GM12875 (cell line): ENCODE measurements around the gene MDM2.

Experiments used
- H3K4me3 ChIP-seq: one replicate; pipeline ENCODE4 v1.5.1; 2011; ENCODE audit warnings: low read depth, low read length, control low read depth
- TF ChIP-seq, protein P1 (sequence below): IDR thresholded peaks from 2 replicates; pipeline ENCODE4 v1.5.1; 2011; ENCODE audit warnings: low read depth, mild to moderate bottlenecking, control low read depth, inconsistent platforms, low read length, moderate library complexity, borderline replicate concordance; ENCODE audit not compliant: insufficient read depth

MDM2 gene

GRCh38 chr12:68765696-68766095 is 42.3 kb upstream of the MDM2 start:
- TF ChIP-seq, protein P1, sequence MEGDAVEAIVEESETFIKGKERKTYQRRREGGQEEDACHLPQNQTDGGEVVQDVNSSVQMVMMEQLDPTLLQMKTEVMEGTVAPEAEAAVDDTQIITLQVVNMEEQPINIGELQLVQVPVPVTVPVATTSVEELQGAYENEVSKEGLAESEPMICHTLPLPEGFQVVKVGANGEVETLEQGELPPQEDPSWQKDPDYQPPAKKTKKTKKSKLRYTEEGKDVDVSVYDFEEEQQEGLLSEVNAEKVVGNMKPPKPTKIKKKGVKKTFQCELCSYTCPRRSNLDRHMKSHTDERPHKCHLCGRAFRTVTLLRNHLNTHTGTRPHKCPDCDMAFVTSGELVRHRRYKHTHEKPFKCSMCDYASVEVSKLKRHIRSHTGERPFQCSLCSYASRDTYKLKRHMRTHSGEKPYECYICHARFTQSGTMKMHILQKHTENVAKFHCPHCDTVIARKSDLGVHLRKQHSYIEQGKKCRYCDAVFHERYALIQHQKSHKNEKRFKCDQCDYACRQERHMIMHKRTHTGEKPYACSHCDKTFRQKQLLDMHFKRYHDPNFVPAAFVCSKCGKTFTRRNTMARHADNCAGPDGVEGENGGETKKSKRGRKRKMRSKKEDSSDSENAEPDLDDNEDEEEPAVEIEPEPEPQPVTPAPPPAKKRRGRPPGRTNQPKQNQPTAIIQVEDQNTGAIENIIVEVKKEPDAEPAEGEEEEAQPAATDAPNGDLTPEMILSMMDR: no peak
- H3K4me3 ChIP-seq: no peak overlapping the region

DNA sequence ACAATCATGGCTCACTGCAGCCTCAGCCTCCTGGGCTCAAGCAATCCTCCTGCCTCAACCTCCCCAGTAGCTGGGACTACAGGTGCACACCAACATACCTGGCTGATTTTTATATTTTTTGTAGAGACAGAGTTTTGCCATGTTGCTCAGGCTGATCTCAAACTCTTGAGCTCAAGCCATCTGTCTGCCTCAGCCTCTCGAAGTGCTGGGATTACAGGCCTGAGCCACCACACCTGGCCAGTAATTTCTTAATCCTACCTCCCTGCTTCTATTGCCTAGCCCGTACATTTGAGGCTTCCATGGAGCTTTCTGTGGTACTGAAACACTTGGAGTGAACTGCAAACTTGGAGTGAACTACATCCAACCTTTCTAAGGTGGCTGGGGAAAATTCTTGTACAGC is 41.3 kb upstream of the MDM2 start:
- TF ChIP-seq, protein P1: no peak
- H3K4me3 ChIP-seq: no peak overlapping the region

GRCh38 chr12:68767191-68767590 is 40.8 kb upstream of the MDM2 start:
- TF ChIP-seq, protein P1: no peak
- no peak overlapping the region for H3K4me3 ChIP-seq

DNA sequence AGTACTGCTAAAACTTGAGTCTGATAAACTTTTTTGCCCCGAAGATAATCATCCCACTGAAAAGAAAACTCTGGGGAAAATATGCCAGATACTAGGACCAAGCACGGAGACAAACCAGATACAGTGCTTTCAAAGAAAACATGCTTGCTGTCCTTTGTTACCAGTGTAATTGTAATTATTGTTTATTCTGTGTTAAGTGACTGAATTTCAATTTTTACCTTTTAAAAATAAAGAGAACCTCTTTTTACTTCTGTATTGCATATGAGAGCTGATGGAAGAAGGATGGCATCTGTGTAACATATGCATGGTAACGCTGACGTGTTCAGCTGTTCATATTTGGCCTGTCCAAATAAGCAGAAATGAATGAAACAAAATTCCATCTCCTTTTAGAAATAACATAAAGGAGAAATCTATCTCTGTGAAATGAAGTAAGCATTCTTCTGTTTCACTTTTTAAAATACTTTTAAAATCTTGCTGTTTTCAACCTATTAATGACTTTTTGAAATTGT is 39.5 kb upstream of the MDM2 start:
- TF ChIP-seq, protein P1: no peak
- no peak overlapping the region for H3K4me3 ChIP-seq

DNA sequence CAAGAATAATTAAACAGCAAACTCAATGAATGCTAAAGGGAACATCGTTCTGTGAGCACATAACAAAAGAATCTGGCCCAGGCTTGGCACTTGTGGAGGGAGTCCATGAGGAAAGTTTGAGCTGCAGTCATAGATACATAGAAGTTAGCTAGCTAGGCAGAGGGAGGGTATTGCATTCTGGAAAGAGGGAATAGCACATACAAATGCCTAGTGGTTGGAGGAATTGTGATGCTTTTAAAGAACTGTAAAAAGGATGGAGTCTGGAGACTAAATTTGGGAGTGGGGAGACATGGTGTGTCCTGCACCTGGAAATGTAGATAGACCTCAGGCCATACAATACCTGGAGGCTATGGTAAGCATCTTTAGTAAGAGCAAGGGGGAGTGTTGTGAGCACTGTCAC is 38.0 kb upstream of the MDM2 start:
- TF ChIP-seq, protein P1: no peak
- H3K4me3 ChIP-seq: no peak overlapping the region

DNA sequence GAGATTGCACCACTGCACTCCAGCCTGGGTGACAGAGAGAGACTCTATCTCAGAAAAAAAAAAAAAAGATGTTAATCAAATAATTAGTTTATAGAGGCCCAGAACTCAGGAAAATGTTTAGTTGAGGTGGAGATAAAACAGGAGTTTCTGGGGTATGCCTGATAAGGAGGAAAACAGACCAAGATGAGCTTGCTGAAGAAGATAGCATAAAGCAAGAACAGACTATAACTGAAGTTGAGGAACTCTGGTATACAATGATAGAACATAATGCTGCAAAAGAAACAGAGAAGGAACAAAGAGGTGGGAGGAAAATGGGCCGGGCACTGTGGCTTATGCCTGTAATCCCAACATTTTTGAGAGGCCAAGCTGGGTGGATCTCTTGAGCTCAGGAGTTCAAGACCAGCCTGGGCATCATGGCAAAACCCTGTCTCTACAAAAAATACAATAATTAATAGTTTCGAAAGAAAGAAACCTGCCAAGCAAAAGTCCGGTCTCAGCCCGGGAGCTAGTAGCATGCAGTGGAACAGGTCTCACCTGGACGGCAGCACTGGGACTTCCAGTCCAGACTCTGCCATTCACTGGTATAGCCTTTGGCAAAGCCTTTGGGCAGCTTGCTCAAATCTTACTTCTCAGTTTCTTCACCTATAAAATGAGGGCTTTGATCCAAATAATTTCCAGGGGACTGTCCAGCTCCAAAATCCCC is 36.6 kb upstream of the MDM2 start:
- H3K4me3 ChIP-seq: no peak overlapping the region
- TF ChIP-seq, protein P1: no peak

- TF ChIP-seq, protein P1: no peak
- H3K4me3 ChIP-seq: no peak overlapping the region
These were observed 35.3 kb upstream of the MDM2 start for GRCh38 chr12:68772714-68773113.
